Globus pallidus (tissue), 1 donor: ENCODE results near the gene ENO4.

Source experiments
- DNase-seq: peaks from one replicate; pipeline ENCODE4 v3.0.0-alpha.2; 2015; ENCODE audit warnings: low spot score

The ENO4 gene

GRCh38 chr10:116915340-116915739 is 66.0 kb downstream of the ENO4 start:
- DNase-seq = no peak

- DNase-seq = no peak
Observed at GRCh38 chr10:116917481-116917880, 68.2 kb downstream of the ENO4 start.

- DNase-seq = no peak
Observed at GRCh38 chr10:116918583-116918982, 69.3 kb downstream of the ENO4 start.

GRCh38 chr10:116919164-116919563 is 69.9 kb downstream of the ENO4 start:
- no peak for DNase-seq

GRCh38 chr10:116919706-116920105 is 70.4 kb downstream of the ENO4 start:
- DNase-seq = no peak

GRCh38 chr10:116925056-116925455 is 75.8 kb downstream of the ENO4 start:
- DNase-seq = no peak

GRCh38 chr10:116926426-116926825 is 77.1 kb downstream of the ENO4 start:
- DNase-seq = no peak

- DNase-seq = no peak
Observed at GRCh38 chr10:116931806-116932205, 82.5 kb downstream of the ENO4 start.
